LNCaP clone FGC (cell line): ENCODE data around the gene TPRG1.

Source experiments
- DNase-seq: peaks from one replicate; pipeline ENCODE4 v3.0.0-alpha.2; 2011; ENCODE audit warnings: low read depth
- H3K4me3 ChIP-seq: 2 replicates; pipeline ENCODE4 v1.5.1; 2011; ENCODE audit warnings: mild to moderate bottlenecking, low read depth, low read length, control low read depth
- TF ChIP-seq, protein P1 (sequence below): IDR thresholded peaks from 2 replicates; pipeline ENCODE4 v1.5.1; 2012; ENCODE audit warnings: mild to moderate bottlenecking; ENCODE audit not compliant: control insufficient read depth, insufficient read depth; ENCODE audit errors: extremely low read depth

Gene TPRG1

DNA sequence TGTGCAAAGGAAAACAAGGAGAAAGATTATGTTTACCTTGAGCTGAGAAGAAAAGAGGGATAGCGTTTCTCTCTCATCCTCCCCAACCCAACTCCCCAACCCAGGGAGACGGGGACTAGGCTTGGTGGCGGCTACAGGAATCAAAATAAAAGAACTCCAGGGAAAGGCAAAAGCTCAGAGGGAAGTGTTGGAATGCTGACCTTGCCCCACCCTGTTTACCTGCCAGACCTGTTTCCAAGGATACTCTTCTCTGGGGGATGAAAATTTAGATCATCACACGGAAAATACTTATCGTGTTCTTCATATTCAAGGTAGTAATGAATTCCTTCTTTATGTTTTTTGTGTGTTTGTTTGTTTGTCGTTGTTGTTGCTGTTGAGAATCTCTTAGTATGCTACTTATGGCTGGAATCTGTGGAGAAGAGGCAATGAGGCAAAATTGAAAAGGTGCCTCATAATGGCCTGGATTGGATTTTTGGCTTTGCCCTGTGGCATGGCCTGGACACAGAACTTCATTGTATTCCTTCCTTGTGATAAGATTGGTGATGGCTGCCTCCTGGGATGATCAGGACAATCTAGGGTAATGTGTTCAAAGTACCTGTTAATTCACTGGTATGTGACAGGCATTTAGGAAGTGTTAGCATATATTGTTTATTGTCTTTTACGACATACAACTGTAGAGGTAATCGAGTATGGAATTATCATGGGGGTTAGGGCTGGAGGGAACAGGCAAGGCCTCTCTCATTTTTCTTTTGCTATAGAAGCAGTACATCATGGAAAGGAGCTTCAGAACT lies 11.1 kb upstream of the TPRG1 start:
- H3K4me3 ChIP-seq: no peak overlapping the region
- no peak for DNase-seq
- TF ChIP-seq, protein P1, sequence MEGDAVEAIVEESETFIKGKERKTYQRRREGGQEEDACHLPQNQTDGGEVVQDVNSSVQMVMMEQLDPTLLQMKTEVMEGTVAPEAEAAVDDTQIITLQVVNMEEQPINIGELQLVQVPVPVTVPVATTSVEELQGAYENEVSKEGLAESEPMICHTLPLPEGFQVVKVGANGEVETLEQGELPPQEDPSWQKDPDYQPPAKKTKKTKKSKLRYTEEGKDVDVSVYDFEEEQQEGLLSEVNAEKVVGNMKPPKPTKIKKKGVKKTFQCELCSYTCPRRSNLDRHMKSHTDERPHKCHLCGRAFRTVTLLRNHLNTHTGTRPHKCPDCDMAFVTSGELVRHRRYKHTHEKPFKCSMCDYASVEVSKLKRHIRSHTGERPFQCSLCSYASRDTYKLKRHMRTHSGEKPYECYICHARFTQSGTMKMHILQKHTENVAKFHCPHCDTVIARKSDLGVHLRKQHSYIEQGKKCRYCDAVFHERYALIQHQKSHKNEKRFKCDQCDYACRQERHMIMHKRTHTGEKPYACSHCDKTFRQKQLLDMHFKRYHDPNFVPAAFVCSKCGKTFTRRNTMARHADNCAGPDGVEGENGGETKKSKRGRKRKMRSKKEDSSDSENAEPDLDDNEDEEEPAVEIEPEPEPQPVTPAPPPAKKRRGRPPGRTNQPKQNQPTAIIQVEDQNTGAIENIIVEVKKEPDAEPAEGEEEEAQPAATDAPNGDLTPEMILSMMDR: no peak

DNA sequence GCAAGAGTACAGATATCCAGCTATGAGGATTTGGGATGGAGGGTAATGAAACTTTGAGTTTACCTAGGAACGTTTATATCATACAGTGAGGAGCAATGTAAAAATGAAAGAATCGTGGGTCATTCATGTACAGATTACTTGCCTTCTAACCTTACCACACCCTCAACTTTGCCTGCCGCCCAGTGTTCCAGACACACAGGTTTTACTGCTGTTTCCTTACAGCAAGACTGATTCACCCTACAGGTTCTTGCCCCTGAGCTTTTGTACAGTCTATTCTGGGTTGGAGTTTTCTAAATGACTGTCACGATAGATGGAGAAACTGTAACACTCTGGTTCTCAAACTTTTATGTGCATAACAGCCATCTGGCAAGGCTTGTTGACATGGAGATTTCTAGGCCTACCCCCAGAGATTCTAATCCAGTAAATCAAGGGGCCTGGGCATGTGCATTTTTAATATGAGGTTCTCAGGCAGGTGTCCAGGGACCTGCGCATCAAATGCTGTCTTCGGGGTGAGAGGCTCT lies 6.6 kb upstream of the TPRG1 start:
- DNase-seq: no peak
- TF ChIP-seq, protein P1: no peak
- no peak overlapping the region for H3K4me3 ChIP-seq

DNA sequence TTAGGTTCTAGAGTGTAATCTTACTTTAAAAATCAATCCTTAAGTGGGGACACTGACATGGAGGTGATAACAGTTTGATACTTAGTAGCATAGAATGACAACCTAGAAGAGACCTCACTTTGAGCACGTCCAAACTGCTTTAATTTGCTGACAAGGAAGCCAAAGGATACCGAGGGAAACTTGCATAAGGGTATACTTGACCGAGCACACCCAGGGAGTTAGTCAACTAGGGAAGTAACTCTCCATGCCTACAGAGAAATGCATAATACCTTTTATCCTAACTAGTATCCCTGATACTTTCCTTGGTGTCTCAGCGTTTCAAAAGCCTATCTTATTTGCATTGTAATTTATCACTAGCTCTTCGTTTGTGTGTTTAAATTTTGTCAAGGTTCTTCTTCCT lies 5.5 kb upstream of the TPRG1 start:
- no peak overlapping the region for H3K4me3 ChIP-seq
- DNase-seq: no peak
- TF ChIP-seq, protein P1: no peak

DNA sequence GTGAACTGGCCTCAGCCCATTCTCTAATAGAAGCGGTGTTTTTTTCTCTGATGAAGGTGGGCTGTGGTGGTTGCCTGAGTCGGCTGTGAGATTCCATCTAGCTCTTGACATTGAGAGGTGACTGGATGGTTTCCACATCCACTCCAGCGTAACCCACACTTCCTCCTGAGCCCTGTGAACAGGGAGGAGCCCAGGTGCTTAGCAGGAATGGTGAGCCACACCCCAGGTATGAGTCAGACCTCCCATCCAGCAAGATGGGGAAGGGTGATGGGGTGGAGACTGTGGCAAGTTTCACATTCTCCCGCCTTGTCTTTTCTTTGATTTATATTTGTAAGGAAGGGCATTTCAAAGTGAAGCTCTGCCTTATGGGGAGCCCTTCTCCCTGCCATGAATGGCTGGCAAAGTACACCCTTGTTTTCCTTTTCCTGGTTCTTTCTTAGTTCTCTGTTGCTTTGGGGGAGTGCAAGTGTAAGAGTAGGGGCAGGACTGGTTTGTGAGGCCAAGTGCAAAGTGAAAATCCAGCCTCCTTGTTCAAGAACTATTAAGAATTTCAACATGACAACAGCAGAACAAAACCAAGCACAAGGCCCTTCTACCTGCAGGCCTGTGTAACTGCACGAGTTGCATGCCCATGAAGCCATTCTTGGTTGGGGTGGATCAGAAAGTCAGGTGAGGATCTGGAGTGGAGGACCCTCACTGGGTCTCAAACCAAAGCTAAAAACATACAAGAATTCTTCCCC lies 4.6 kb upstream of the TPRG1 start:
- H3K4me3 ChIP-seq: no peak overlapping the region
- DNase-seq: no peak
- TF ChIP-seq, protein P1: no peak

DNA sequence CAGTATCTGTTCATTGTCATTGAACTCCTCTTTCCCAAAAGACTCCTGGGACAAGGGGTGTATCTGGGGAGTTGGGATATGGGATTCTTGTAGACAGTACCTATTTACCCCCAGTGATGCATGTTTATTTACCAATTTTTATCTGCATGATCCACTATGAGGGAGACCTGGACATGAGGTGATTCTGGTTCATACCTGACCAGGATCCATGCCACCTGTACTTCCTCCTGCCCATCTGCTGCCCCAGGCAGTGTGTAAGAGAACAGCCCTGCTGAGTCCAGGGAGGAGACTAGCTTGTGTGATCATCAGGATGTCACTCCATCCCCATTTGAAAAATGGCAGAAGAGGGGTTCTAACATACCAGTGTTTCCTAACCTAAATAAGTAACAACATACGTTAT lies 3.1 kb upstream of the TPRG1 start:
- no peak overlapping the region for H3K4me3 ChIP-seq
- DNase-seq: no peak
- TF ChIP-seq, protein P1: no peak

DNA sequence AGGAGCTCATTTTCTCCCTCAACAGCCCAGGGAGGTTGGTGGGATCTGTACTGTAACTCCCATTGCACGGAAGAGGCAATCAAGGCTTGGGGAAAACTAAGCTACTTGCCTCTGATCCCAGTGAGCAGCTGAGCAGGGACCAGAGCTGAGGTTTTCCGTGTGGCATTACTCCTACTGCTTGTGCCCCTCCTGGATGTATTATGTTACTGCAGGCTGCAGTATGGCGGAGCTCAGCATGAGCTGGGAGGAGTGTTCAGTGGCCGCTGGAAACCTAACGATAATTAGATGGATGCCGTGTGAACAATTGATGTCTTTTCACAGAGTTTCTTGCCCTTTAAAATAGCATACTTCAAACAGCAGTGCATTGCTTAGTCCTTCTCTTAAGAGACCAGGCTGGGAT lies 2.0 kb upstream of the TPRG1 start:
- DNase-seq: no peak
- H3K4me3 ChIP-seq: no peak overlapping the region
- TF ChIP-seq, protein P1: no peak

DNA sequence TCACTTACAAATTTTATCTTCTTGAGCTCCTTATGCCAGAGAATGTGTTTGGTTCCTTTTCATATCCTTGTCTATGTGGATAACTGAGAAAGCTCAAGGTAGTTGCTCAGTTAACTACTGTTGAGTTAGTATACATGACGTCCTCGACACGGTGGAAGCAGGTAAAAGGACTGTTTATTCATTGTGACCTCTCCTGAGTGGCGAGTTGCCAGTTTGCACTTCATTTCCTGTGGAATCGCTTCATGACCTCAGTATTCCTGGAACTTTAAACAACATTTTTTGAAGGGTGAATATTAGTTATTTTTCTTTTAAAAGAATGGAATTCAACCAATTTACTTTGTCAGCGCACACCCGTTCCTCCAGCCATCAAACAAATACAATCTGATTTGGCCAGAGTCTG lies 1.2 kb upstream of the TPRG1 start:
- H3K4me3 ChIP-seq: no peak overlapping the region
- TF ChIP-seq, protein P1: no peak
- DNase-seq: no peak
